HFFc6 (cell line): ENCODE data around the gene RAB25. TPM values are rescaled to one million over a fixed set of nuclear protein-coding genes. Genes with fewer than 3 reads are reported as not detected.

Experiments used
- DNase-seq: peaks from one replicate; pipeline ENCODE4 v3.0.0-alpha.2; 2018
- H3K27ac Mint-ChIP-seq: 2 replicates; pipeline ENCODE4 v1.8.0; 2020; ENCODE audit warnings: mild to moderate bottlenecking, mixed read lengths
- H3K27me3 Mint-ChIP-seq: 2 replicates; pipeline ENCODE4 v1.8.0; 2021; ENCODE audit warnings: mild to moderate bottlenecking, moderate library complexity, mixed read lengths; ENCODE audit not compliant: insufficient read depth
- H3K36me3 Mint-ChIP-seq: 2 replicates; pipeline ENCODE4 v1.8.0; 2021; ENCODE audit warnings: low read depth, mixed read lengths
- H3K4me1 Mint-ChIP-seq: 2 replicates; pipeline ENCODE4 v1.8.0; 2020; ENCODE audit warnings: low read depth, mixed read lengths
- H3K4me3 Mint-ChIP-seq: 2 replicates; pipeline ENCODE4 v1.8.0; 2020; ENCODE audit warnings: mild to moderate bottlenecking, moderate library complexity, mixed read lengths
- H3K9me3 Mint-ChIP-seq: 2 replicates; pipeline ENCODE4 v1.8.0; 2020; ENCODE audit warnings: mild to moderate bottlenecking, mixed read lengths
- total RNA-seq, 6 experiments: library from RNA; stranded (reverse); fragmentation: NEBNext Ultra II Directional; extraction: Animal tissue kit (Norgen Biotek cat#: 25700); gene quantifications; 2 replicates in 1 of 6; 3 replicates in 5 of 6; pipeline ENCODE4 v1.2.3, GENCODE V29; 2021
- TF ChIP-seq, protein P1 (sequence below): fragments of 200-600 bp; sonication (generic); IDR thresholded peaks from 2 replicates; pipeline ENCODE4 v1.5.0; 2021; ENCODE audit warnings: antibody characterized with exemption, mild to moderate bottlenecking

The RAB25 gene
- total RNA-seq, 6 experiments from 2014 or later, result not detected

DNA sequence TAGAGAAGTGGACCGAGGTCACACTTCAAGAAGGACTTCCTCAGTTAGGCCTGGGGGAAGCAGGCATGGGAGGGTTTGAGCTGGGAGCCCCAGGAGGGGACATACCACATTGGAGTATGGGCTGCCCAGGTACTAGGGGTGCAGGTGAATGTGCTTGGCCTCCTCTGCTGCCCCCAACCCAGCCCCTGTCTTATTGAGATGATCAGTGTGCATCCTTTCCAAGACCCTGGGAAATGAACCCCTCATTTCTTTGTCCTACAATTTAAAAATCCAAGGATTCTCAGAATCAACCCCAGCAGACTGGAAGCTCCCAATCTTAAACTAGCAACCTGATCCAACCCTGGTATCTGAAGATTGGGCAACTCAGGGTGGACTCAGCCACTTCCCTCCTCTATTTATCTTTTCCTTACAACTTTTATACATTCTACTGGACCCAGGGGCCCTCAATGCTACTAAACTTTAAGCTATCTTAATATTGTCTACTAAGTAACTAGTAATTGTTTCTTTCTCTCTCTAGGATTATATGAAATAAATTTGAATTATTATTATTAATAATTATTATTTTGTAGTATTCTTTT lies 12.2 kb downstream of the RAB25 start:
- H3K4me1 Mint-ChIP-seq, result peaks cover 7% of the 10 kb centered on the region; the same call in 1 of the 2 replicates
- peaks cover 3% of the 10 kb centered on the region for H3K27me3 Mint-ChIP-seq
- no peak overlapping the region for H3K27ac Mint-ChIP-seq
- TF ChIP-seq, protein P1, sequence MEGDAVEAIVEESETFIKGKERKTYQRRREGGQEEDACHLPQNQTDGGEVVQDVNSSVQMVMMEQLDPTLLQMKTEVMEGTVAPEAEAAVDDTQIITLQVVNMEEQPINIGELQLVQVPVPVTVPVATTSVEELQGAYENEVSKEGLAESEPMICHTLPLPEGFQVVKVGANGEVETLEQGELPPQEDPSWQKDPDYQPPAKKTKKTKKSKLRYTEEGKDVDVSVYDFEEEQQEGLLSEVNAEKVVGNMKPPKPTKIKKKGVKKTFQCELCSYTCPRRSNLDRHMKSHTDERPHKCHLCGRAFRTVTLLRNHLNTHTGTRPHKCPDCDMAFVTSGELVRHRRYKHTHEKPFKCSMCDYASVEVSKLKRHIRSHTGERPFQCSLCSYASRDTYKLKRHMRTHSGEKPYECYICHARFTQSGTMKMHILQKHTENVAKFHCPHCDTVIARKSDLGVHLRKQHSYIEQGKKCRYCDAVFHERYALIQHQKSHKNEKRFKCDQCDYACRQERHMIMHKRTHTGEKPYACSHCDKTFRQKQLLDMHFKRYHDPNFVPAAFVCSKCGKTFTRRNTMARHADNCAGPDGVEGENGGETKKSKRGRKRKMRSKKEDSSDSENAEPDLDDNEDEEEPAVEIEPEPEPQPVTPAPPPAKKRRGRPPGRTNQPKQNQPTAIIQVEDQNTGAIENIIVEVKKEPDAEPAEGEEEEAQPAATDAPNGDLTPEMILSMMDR, result no peak
- no peaks in the 10 kb centered on the region for H3K36me3 Mint-ChIP-seq
- H3K9me3 Mint-ChIP-seq, result no peaks in the 10 kb centered on the region
- no peak overlapping the region for H3K4me3 Mint-ChIP-seq
- DNase-seq, result no peak

DNA sequence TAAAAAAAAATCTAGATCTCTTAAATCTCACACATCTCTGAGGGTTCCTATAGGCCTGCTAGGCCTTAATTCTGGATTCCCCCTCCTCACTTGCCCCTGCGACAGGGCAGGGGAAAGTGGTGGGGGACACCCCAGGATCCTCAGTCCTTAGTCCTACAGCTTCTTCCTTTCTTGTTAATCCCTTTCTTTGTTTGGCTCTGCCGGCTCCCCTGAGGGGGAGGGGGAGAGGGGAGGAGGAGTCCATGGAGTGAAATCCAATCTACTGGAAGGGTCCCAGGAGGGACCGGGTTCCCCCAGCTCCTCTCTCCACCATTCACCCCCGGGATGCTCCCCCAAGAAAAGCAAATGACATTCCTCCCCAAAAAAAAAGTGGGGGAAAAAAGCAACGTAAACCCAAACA lies 12.8 kb downstream of the RAB25 start:
- Mint-ChIP-seq H3K4me1 (peaks cover 7% of the 10 kb centered on the region; the same call in 1 of the 2 replicates), H3K27ac (no peak overlapping the region), H3K27me3 (peaks cover 3% of the 10 kb centered on the region), H3K9me3 (no peaks in the 10 kb centered on the region), H3K36me3 (no peaks in the 10 kb centered on the region), H3K4me3 (no peak overlapping the region)
- TF ChIP-seq, protein P1, result no peak
- no peak for DNase-seq

DNA sequence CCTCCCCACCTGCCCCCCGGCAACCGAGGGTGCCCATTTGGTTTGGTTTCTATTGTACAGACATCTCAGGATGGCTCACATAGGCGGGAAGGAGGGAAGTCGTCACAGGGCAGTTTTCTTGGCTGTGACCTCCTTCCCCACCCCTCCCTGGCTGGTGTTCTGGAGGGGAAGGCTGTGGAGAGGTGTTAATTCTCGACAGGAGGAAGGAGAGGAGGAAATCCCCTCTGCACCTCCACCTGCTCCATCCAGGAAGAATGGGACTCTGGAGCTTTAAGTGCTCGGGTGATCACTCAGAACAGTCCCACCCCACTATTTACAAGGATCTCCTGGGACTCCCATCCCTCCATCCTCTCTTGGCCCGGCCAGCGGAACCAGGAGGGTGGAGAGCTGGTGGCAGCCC lies 13.7 kb downstream of the RAB25 start:
- H3K27ac Mint-ChIP-seq, result no peak overlapping the region
- no peaks in the 10 kb centered on the region for H3K36me3 Mint-ChIP-seq
- no peaks in the 10 kb centered on the region for H3K9me3 Mint-ChIP-seq
- TF ChIP-seq, protein P1, result no peak
- H3K27me3 Mint-ChIP-seq, result peaks cover 3% of the 10 kb centered on the region
- H3K4me3 Mint-ChIP-seq, result no peak overlapping the region
- peaks cover 7% of the 10 kb centered on the region; the same call in 1 of the 2 replicates for H3K4me1 Mint-ChIP-seq
- no peak for DNase-seq

DNA sequence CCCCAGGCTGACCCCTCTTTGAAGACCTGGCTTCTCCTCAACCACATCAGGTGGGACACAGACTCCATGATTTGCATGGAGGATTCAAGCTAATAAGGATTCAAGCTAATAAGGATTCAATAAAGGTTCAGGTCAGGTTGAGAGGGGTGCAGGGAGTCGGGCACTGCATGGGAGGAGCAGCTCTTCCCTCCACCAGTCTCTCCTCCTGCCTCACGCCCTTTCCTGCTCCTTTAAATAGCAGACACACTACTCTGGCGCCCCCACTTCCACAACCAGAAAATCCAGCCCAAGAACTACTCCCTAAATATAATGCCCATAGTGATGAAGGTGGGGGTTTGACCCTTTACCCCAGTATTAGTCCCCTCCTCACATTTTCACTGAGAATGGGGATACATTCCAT lies 14.2 kb downstream of the RAB25 start:
- H3K36me3 Mint-ChIP-seq, result no peaks in the 10 kb centered on the region
- peaks cover 2% of the 10 kb centered on the region for H3K27me3 Mint-ChIP-seq
- DNase-seq, result no peak
- H3K4me3 Mint-ChIP-seq, result no peak overlapping the region
- TF ChIP-seq, protein P1, result no peak; the same call in 1 of the 2 replicates
- H3K27ac Mint-ChIP-seq, result no peak overlapping the region
- H3K4me1 Mint-ChIP-seq, result peaks cover 7% of the 10 kb centered on the region; the same call in 1 of the 2 replicates
- no peaks in the 10 kb centered on the region for H3K9me3 Mint-ChIP-seq

DNA sequence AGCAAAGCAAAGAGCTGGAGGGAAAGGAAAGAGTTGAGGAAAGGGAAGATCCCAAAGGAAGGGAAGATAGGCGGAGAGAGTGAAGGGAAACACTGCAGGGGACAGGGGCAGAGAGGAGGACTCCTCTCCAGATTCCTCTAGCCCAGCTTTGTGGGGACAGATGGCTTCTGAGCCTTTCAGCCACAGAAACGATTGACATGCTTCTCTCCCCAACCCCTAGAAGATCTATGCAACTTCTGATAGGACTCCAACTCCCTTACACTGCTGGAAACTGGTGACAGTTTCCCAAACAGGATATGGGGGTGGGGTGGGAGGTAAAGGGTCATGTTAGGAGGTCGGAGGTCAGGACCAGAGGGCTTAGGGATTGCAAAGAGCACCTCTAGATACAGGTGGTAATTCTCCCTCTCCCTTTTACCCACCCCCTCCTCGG lies 14.8 kb downstream of the RAB25 start:
- Mint-ChIP-seq H3K4me3 (no peak overlapping the region), H3K9me3 (no peaks in the 10 kb centered on the region), H3K27ac (no peak overlapping the region), H3K27me3 (peaks cover 1% of the 10 kb centered on the region), H3K4me1 (peaks cover 7% of the 10 kb centered on the region; the same call in 1 of the 2 replicates), H3K36me3 (no peaks in the 10 kb centered on the region)
- TF ChIP-seq, protein P1, result no peak
- no peak for DNase-seq
